HPDE6-E6E7 (cell line): ENCODE measurements around the gene KRTAP5-9.
"Not testable (repeated sequence)": the region's sequence is repeated elsewhere in the genome, so short reads cannot be mapped to it uniquely, and the experiment has no call there.

ENCODE experiments used
- DNase-seq: peaks from one replicate; pipeline ENCODE4 v3.0.0; 2011; ENCODE audit warnings: missing footprints; ENCODE audit errors: extremely low spot score

The KRTAP5-9 gene

GRCh38 chr11:71582969-71583368, 34.7 kb downstream of the KRTAP5-9 start:
- not testable (repeated sequence) for DNase-seq

GRCh38 chr11:71585673-71586072, 37.5 kb downstream of the KRTAP5-9 start:
- not testable (repeated sequence) for DNase-seq

GRCh38 chr11:71588314-71588713, 40.1 kb downstream of the KRTAP5-9 start:
- DNase-seq: not testable (repeated sequence)

- not testable (repeated sequence) for DNase-seq
Measured at GRCh38 chr11:71588822-71589545, 40.8 kb downstream of the KRTAP5-9 start.

- not testable (repeated sequence) for DNase-seq
Measured at GRCh38 chr11:71589546-71589920, 41.3 kb downstream of the KRTAP5-9 start.
